Memory B cell (primary cell): ENCODE data around the gene PAXIP1.

Experiments
- ATAC-seq: fragments of 150-1000 bp; cut with Tn5 transposase; 2 replicates; pipeline ENCODE4 v1.10.0; 2021; ENCODE audit warnings: low read depth, mild to moderate bottlenecking, moderate library complexity
- DNase-seq, 2 donors: peaks; one replicate each; pipeline ENCODE4 v3.0.0; 2022; ENCODE audit warnings: low spot score in 2 of 2
- H3K27ac Mint-ChIP-seq: one replicate; pipeline ENCODE4 v1.8.0; 2022; ENCODE audit warnings: mild to moderate bottlenecking, moderate library complexity, mixed read lengths
- H3K27me3 Mint-ChIP-seq: one replicate; pipeline ENCODE4 v1.8.0; 2022; ENCODE audit warnings: mixed read lengths
- H3K36me3 Mint-ChIP-seq: one replicate; pipeline ENCODE4 v1.8.0; 2022; ENCODE audit warnings: mild to moderate bottlenecking, mixed read lengths
- H3K4me1 Mint-ChIP-seq: one replicate; pipeline ENCODE4 v1.8.0; 2022; ENCODE audit warnings: mixed read lengths
- H3K4me3 Mint-ChIP-seq: one replicate; pipeline ENCODE4 v1.8.0; 2022; ENCODE audit warnings: mild to moderate bottlenecking, moderate library complexity, mixed read lengths
- H3K9me3 Mint-ChIP-seq: one replicate; pipeline ENCODE4 v1.8.0; 2022; ENCODE audit warnings: mixed read lengths

Gene PAXIP1

GRCh38 chr7:154909241-154910105 is 93.5 kb downstream of the PAXIP1 start:
- Mint-ChIP-seq H3K9me3 (peaks cover 2% of the 10 kb centered on the region), H3K4me3 (no peak overlapping the region), H3K36me3 (peaks cover 3% of the 10 kb centered on the region), H3K27ac (no peak overlapping the region), H3K4me1 (peaks cover 3% of the 10 kb centered on the region), H3K27me3 (peaks cover 16% of the 10 kb centered on the region)
- no peak for ATAC-seq
- no peak for DNase-seq

DNA sequence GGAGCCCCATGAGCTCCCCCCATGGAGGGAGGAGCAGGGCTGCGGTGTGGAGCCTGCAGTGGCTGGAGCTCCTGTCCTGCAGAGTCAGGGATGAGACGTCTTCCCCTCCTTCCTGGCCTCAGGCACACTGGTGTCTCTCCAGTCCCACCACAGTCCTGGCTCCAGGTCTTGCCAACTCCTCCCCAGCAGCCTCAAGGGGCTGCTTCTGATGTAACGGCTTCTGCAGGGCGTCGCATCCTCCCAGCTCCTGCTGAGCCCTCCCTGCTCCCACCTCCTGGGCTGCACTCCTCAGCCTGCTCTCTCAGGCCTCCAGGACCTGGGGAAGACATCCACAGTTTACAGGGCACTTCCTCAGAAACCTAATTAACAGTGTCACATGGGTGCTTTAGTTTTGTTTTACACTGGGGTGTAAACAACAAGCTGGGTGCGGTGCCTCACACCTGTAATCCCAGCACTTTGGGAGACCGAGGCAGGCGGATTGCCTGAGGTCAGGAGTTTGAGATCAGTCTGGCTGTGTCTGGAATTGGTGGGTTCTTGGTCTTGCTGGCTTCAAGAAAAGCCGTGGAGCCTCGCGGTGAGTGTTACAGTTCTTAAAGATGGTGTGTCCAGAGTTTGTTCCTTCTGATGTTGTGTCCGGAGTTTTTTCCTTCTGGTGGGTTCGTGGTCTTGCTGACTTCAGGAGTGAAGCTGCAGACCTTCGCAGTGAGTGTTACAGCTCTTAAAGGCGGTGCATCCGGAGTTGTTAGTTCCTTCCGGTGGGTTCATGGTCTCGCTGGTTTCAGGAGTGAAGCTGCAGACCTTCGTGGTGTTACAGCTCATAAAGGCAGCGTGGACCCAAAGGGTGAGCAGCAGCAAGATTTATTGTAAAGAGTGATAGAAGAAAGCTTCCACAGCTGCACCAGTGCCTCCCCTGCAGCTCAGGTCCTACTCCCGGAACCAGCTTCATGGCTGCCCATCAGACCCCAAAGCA is 95.0 kb downstream of the PAXIP1 start:
- Mint-ChIP-seq H3K4me1 (no peaks in the 10 kb centered on the region), H3K27ac (no peak overlapping the region), H3K9me3 (peaks cover 2% of the 10 kb centered on the region), H3K27me3 (peaks cover 13% of the 10 kb centered on the region), H3K4me3 (no peak overlapping the region), H3K36me3 (peaks cover 3% of the 10 kb centered on the region)
- DNase-seq, result no peak
- no peak for ATAC-seq

GRCh38 chr7:154906736-154907355 is 96.1 kb downstream of the PAXIP1 start:
- Mint-ChIP-seq H3K27me3 (peaks cover 12% of the 10 kb centered on the region), H3K27ac (no peak overlapping the region), H3K36me3 (peaks cover 3% of the 10 kb centered on the region), H3K4me1 (no peaks in the 10 kb centered on the region), H3K4me3 (no peak overlapping the region), H3K9me3 (peaks cover 2% of the 10 kb centered on the region)
- no peak for ATAC-seq
- DNase-seq, result no peak

DNA sequence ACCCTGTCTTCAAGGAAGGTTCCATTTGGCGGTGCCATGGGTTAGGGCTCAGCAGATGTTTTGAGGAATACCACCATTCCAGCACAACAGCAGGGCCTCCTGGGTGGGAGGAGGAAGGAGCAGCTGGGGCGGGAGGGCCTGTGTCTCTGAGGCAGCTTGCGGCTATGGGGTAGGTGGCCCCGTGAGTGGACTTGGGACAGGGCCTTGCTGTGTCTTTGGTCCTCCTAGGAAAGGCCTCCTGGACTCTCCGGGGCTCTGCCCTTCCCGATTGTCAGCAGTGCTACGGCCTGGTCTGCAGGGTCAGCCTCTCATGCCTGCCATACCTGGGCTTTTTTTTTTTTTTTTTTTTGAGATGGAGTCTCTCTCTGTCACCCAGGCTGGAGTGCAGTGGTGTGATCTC is 96.7 kb downstream of the PAXIP1 start:
- no peak for ATAC-seq
- no peaks in the 10 kb centered on the region for H3K9me3 Mint-ChIP-seq
- H3K36me3 Mint-ChIP-seq, result peaks cover under 1% of the 10 kb centered on the region
- H3K27ac Mint-ChIP-seq, result no peak overlapping the region
- no peaks in the 10 kb centered on the region for H3K4me1 Mint-ChIP-seq
- H3K27me3 Mint-ChIP-seq, result peaks cover 10% of the 10 kb centered on the region
- no peak for DNase-seq
- no peak overlapping the region for H3K4me3 Mint-ChIP-seq

DNA sequence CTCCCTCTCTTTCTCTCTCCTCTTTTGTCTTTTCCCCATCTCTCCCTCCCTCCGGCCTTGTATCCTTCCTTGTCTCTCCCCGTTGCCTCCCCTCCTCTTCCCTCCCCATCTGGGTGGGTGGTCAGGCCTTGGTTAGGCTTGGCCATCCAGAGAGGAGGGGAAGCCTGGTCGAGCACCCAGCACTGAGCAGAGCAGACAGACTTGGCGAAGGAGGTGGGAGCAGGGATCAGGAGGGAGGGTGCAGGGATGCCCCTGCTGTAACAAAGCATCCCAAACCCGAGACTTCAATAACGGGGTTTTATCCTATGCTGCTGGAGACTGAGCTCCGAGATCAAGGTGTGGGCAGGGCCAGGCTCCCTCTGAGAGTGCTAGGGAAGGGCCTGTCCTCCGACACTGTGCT is 97.3 kb downstream of the PAXIP1 start:
- ATAC-seq (no peak), DNase-seq (no peak)
- no peaks in the 10 kb centered on the region for H3K9me3 Mint-ChIP-seq
- H3K27ac Mint-ChIP-seq, result no peak overlapping the region
- H3K27me3 Mint-ChIP-seq, result peaks cover 6% of the 10 kb centered on the region
- no peak overlapping the region for H3K4me3 Mint-ChIP-seq
- H3K4me1 Mint-ChIP-seq, result no peaks in the 10 kb centered on the region
- H3K36me3 Mint-ChIP-seq, result no peaks in the 10 kb centered on the region

GRCh38 chr7:154905146-154905545 is 97.8 kb downstream of the PAXIP1 start:
- H3K9me3 Mint-ChIP-seq, result no peaks in the 10 kb centered on the region
- ATAC-seq (no peak), DNase-seq (no peak)
- no peaks in the 10 kb centered on the region for H3K4me1 Mint-ChIP-seq
- H3K36me3 Mint-ChIP-seq, result no peaks in the 10 kb centered on the region
- H3K4me3 Mint-ChIP-seq, result no peak overlapping the region
- peaks cover 7% of the 10 kb centered on the region for H3K27me3 Mint-ChIP-seq
- no peak overlapping the region for H3K27ac Mint-ChIP-seq

- Mint-ChIP-seq H3K9me3 (no peaks in the 10 kb centered on the region), H3K27me3 (peaks cover 4% of the 10 kb centered on the region), H3K27ac (no peak overlapping the region), H3K4me1 (no peaks in the 10 kb centered on the region), H3K36me3 (no peaks in the 10 kb centered on the region), H3K4me3 (no peak overlapping the region)
- DNase-seq, result no peak
- no peak for ATAC-seq
Measured at GRCh38 chr7:154903083-154903731, 99.7 kb downstream of the PAXIP1 start.

DNA sequence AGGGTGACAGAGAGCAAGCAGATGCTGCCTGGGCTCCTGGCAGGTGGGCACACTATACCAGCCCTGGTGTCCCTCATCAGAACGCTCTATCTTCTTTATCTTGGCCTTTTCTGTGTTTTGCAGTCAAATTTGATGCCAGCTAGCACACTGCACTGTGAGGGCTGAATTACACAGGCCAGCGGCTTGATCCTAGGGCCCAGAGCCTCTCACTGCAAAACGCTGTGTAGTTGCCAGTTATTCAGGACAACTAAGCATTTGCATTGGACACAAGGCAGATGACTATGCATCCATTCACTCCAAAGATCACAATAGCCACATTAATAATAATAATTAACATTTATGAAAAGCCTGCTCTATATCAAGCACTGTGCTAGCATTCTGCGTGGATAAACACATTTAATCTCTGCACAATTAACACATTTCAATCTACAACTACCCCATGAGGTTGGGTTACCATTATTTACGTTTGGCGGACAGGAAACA is 100.3 kb downstream of the PAXIP1 start:
- ATAC-seq (no peak), DNase-seq (no peak)
- Mint-ChIP-seq H3K27me3 (peaks cover 4% of the 10 kb centered on the region), H3K27ac (no peak overlapping the region), H3K36me3 (no peaks in the 10 kb centered on the region), H3K9me3 (no peaks in the 10 kb centered on the region), H3K4me1 (no peaks in the 10 kb centered on the region), H3K4me3 (no peak overlapping the region)

DNA sequence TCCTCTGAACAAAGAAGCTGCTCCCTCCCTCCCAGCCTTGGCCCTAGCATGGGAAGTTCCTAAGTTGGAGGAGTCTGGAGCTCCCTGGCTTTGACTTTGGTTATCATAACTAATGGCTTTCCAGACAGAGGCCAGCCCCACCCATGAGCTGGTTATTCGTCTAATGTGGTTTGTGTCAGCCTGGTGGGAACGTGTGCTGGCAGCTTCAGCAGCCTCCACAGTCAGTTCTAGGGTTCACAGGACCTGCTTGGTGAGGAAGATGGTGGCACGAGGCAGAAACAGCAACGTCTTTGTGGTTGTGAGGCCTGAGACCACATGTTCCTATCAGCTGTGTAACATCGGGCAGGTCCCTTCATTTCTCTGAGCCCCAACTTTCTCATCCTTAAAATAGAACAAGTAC is 103.1 kb downstream of the PAXIP1 start:
- Mint-ChIP-seq H3K27me3 (peaks cover 2% of the 10 kb centered on the region), H3K4me1 (no peaks in the 10 kb centered on the region), H3K4me3 (no peak overlapping the region), H3K36me3 (no peaks in the 10 kb centered on the region), H3K27ac (no peak overlapping the region), H3K9me3 (no peaks in the 10 kb centered on the region)
- DNase-seq (no peak), ATAC-seq (no peak)

- no peak for ATAC-seq
- no peak overlapping the region for H3K4me3 Mint-ChIP-seq
- DNase-seq, result no peak
- H3K36me3 Mint-ChIP-seq, result no peaks in the 10 kb centered on the region
- peaks cover 2% of the 10 kb centered on the region for H3K27me3 Mint-ChIP-seq
- H3K27ac Mint-ChIP-seq, result no peak overlapping the region
- H3K4me1 Mint-ChIP-seq, result no peaks in the 10 kb centered on the region
- no peaks in the 10 kb centered on the region for H3K9me3 Mint-ChIP-seq
Measured at GRCh38 chr7:154898973-154899855, 103.7 kb downstream of the PAXIP1 start.

- Mint-ChIP-seq H3K27ac (no peak overlapping the region), H3K27me3 (peaks cover 3% of the 10 kb centered on the region), H3K4me1 (no peaks in the 10 kb centered on the region), H3K9me3 (no peaks in the 10 kb centered on the region), H3K36me3 (no peaks in the 10 kb centered on the region), H3K4me3 (no peak overlapping the region)
- no peak for ATAC-seq
- no peak for DNase-seq
Measured at GRCh38 chr7:154896076-154896475, 106.8 kb downstream of the PAXIP1 start.
